Activated T-cell treated with anti-CD3 and anti-CD28 coated beads for 24 hours (primary cell): Measurements from ENCODE around the gene ARF1.

Experiments used
- DNase-seq: peaks from one replicate; pipeline ENCODE4 v3.0.0-alpha.2; 2020; ENCODE audit warnings: low read depth

Gene ARF1

GRCh38 chr1:228088586-228089498 lies 6.3 kb downstream of the ARF1 start:
- DNase-seq = no peak

GRCh38 chr1:228089519-228090380 lies 7.2 kb downstream of the ARF1 start:
- DNase-seq = no peak

- DNase-seq = no peak
These were observed 8.1 kb downstream of the ARF1 start for GRCh38 chr1:228090613-228091081.

- no peak for DNase-seq
These were observed 8.6 kb downstream of the ARF1 start for GRCh38 chr1:228091084-228091483.

- DNase-seq = no peak
These were observed 10.0 kb downstream of the ARF1 start for GRCh38 chr1:228092342-228093049.

GRCh38 chr1:228093050-228093906 lies 10.8 kb downstream of the ARF1 start:
- DNase-seq = no peak

- DNase-seq = no peak
These were observed 12.0 kb downstream of the ARF1 start for GRCh38 chr1:228094432-228095016.

GRCh38 chr1:228095161-228095560 lies 12.7 kb downstream of the ARF1 start:
- DNase-seq = no peak

GRCh38 chr1:228095938-228096337 lies 13.4 kb downstream of the ARF1 start:
- no peak for DNase-seq

- DNase-seq = no peak
These were observed 14.2 kb downstream of the ARF1 start for GRCh38 chr1:228096416-228097332.

GRCh38 chr1:228097333-228098081 lies 15.0 kb downstream of the ARF1 start:
- DNase-seq = no peak

- no peak for DNase-seq
These were observed 15.9 kb downstream of the ARF1 start for GRCh38 chr1:228098323-228098931.

- DNase-seq = no peak
These were observed 16.8 kb downstream of the ARF1 start for GRCh38 chr1:228099331-228099732.

GRCh38 chr1:228100822-228101613 lies 18.5 kb downstream of the ARF1 start:
- no peak for DNase-seq

- no peak for DNase-seq
These were observed 19.1 kb downstream of the ARF1 start for GRCh38 chr1:228101614-228101993.

GRCh38 chr1:228101994-228102790 lies 19.7 kb downstream of the ARF1 start:
- DNase-seq = peak; percentile 37
